Stimulated activated CD8-positive, alpha-beta memory T cell treated with anti-CD3 and anti-CD28 coated beads, Interleukin-15, amount 100 ng/mL, for 24 hours (primary cell): ENCODE data around the gene MRPL4.
"Not testable (repeated sequence)": the region's sequence is repeated elsewhere in the genome, so short reads cannot be mapped to it uniquely, and the experiment has no call there.

Source experiments
- DNase-seq: peaks from one replicate; pipeline ENCODE4 v3.0.0-alpha.2; 2020; ENCODE audit warnings: low read depth

Gene MRPL4

GRCh38 chr19:10262771-10263170, 10.8 kb downstream of the MRPL4 start:
- no peak for DNase-seq

- no peak for DNase-seq
Observed at GRCh38 chr19:10266706-10267105, 14.7 kb downstream of the MRPL4 start.

- DNase-seq, result no peak
Observed at GRCh38 chr19:10268071-10268470, 16.1 kb downstream of the MRPL4 start.

DNA sequence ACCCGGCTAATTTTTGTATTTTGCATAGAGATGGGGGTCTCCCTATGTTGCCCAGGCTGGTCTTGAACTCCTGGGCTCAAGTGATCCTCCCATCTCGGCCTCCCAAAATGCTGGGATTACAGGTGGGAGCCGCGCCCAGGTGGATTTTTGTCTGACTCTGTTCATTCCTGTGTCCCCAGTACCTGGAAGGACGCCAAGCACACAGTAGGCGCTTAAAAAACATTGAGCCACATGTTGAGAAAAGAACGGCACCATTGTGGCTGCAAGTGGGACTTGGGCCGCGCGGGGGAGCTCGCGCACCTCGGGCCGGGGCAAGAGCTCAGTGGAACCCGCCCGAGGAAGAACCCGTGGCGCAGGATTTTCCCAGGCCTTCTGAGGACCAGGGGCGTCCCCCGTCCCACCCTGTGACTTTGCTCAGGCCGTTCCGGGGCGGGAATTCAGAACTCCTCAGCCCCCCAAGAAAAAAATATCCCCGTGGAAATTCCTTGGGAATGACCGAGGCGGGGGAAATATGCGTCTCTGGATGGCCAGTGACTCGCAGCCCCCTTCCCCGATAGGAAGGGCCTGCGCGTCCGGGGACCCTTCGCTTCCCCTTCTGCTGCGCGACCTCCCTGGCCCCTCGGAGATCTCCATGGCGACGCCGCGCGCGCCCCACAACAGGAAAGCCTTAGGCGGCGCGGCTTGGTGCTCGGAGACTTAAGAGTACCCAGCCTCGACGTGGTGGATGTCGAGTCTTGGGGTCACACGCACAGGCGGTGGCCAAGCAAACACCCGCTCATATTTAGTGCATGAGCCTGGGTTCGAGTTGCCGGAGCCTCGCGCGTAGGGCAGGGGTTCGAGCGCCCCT, 17.5 kb downstream of the MRPL4 start:
- DNase-seq, result peak; percentile 77

- DNase-seq, result no peak
Observed at GRCh38 chr19:10270180-10270615, 18.2 kb downstream of the MRPL4 start.

- DNase-seq, result no peak
Observed at GRCh38 chr19:10270616-10271394, 18.8 kb downstream of the MRPL4 start, which contains the start of gene ICAM1. Gene ICAM1, plus strand, starts transcription at chr19:10271120. Its CDS starts 40 bp downstream, at chr19:10271160.

- no peak for DNase-seq
Observed at GRCh38 chr19:10271543-10272086, 19.6 kb downstream of the MRPL4 start.

GRCh38 chr19:10274589-10274988, 22.6 kb downstream of the MRPL4 start:
- DNase-seq, result no peak

DNA sequence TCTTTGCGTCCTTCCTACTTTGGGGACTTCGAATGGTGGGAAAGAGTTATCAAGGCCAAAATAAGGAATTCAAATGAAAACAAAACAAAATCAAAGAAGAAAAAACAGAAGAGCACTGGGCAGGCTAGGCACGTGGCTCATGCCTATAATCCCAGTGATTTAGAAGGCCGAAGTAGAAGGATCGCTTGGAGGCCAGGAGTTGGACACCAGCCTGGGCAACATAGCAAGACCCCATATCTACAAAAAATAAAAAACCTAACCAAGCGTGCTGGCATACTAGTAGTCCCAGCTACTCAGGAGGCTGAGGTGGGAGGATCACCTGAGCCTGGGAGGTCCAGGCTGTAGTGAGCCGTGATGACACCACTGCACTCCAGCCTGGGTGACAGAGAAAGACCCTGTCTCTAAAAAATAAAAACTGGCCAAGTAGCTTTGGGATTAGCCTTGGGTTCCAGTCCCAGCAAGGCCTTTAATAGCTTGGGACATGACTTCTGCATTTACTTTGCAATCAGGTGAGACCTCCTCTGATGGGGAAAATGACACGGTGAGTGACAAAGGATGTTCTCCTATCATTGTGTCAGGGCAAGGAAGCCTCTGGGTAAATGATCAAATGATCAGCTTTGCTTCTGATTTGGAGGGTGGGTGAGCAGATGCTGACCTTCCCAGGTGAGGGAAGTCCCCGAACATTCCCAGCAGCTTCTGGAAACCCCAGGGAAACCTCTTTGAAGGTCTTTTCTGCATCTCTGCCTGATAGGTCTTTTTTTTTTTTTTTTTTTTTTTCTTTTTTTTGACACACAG, 26.0 kb downstream of the MRPL4 start:
- no peak for DNase-seq

GRCh38 chr19:10278935-10279334, 26.9 kb downstream of the MRPL4 start:
- no peak for DNase-seq

DNA sequence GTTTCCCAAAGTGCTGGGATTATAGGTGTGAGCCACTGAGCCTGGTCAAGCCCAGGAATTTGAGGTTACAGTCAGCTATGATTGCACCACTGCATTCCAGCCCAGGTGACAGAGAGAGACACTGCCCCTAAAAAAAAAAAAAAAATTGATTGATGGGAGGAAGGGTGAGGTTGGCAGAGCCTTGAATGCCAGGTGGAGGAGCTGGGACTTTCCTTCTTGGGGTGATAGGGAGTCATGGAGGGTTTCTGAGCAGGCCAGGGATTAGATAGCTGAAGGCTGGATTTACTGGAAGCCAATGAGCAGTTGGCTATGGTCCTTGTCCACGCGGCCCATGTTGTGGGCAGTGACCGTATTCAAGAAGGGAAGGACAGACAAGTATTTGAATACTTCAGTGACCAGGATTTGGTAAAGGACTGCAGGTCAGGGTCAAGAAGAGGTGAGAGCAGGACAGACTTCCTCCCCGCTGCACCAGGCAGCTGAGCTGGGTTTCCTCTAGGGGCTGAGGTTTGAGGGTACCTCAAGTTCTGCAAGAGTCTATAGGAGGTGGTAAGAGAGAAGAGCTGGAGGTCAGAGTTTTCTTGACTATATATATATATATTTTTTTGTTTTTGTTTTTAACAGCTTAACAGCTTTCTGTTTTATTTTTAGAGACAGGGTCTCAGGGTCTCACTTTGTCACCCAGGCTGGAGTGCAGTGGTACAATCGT, 27.9 kb downstream of the MRPL4 start:
- no peak for DNase-seq

DNA sequence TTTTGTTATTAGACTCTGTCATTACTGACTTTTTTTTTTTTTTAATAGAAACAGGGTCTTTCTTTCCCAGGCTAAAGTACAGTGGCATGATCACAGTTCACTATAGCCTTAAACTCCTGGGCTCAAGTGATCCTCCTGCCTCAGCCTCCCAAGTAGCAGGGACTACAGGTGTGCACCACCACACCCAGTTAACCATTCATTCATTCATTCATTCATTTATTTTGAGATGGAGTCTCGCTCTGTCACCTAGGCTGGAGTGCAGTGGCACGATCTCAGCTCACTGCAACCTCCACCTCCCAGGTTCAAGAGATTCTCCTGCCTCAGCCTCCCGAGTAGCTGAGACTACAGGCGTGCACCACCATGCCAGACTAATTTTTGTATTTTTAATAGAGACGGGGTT, 30.0 kb downstream of the MRPL4 start:
- not testable (repeated sequence) for DNase-seq

DNA sequence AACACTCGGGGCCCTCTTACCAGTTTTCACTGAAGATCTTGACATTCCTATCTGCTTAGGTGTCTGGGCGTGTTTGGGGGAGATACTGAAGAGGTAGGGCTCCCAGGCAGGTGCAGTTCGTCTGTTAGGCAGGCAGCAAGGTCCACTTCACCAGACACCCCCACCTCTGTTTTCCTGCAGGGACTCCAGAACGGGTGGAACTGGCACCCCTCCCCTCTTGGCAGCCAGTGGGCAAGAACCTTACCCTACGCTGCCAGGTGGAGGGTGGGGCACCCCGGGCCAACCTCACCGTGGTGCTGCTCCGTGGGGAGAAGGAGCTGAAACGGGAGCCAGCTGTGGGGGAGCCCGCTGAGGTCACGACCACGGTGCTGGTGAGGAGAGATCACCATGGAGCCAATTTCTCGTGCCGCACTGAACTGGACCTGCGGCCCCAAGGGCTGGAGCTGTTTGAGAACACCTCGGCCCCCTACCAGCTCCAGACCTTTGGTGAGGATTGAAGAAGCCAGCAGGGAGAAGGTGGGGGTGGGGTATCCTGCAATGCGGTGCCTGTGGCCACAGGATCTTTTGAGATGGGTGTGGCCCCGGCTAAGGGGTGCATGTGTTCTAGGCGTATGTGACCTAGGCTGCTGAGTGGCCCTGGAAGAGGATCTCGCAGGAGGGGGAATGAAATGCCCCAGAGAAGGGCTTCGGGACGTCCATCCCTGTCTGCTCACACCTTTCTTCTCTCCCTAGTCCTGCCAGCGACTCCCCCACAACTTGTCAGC, 31.5 kb downstream of the MRPL4 start:
- no peak for DNase-seq

GRCh38 chr19:10284065-10284959, 32.3 kb downstream of the MRPL4 start:
- DNase-seq, result no peak

GRCh38 chr19:10284960-10285278, 32.9 kb downstream of the MRPL4 start:
- DNase-seq, result no peak

DNA sequence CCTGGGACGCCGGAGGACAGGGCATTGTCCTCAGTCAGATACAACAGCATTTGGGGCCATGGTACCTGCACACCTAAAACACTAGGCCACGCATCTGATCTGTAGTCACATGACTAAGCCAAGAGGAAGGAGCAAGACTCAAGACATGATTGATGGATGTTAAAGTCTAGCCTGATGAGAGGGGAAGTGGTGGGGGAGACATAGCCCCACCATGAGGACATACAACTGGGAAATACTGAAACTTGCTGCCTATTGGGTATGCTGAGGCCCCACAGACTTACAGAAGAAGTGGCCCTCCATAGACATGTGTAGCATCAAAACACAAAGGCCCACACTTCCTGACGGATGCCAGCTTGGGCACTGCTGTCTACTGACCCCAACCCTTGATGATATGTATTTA, 33.4 kb downstream of the MRPL4 start:
- DNase-seq, result no peak

DNA sequence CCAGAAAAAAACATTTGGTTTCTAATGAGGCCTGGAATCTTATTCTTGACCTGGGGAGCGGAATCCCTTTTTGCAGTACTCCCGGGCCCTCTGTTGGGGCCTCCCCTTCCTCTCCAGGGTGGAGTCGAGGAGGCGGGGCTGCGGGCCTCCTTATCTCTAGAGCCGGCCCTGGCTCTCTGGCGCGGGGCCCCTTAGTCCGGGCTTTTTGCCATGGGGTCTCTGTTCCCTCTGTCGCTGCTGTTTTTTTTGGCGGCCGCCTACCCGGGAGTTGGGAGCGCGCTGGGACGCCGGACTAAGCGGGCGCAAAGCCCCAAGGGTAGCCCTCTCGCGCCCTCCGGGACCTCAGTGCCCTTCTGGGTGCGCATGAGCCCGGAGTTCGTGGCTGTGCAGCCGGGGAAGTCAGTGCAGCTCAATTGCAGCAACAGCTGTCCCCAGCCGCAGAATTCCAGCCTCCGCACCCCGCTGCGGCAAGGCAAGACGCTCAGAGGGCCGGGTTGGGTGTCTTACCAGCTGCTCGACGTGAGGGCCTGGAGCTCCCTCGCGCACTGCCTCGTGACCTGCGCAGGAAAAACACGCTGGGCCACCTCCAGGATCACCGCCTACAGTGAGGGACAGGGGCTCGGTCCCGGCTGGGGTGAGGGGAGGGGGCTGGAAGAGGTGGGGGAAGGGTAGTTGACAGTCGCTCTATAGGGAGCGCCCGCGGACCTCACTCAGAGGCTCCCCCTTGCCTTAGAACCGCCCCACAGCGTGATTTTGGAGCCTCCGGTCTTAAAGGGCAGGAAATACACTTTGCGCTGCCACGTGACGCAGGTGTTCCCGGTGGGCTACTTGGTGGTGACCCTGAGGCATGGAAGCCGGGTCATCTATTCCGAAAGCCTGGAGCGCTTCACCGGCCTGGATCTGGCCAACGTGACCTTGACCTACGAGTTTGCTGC, 35.1 kb downstream of the MRPL4 start, which contains the start of gene ICAM4:
TSS of gene ICAM4 (plus strand) at position 153 of the 935 bp plus-strand sequence. CDS start at position 211, 58 bp downstream.
- no peak for DNase-seq

DNA sequence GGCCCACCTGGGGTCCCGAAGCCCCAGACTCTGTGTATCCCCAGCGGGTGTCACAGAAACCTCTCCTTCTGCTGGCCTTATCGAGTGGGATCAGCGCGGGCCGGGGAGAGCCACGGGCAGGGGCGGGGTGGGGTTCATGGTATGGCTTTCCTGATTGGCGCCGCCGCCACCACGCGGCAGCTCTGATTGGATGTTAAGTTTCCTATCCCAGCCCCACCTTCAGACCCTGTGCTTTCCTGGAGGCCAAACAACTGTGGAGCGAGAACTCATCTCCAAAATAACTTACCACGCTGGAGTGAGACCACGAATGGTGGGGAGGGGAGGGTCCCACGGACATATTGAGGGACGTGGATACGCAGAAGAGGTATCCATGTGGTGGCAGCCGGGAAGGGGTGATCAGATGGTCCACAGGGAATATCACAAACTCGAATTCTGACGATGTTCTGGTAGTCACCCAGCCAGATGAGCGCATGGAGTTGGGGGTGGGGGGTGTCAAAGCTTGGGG, 36.7 kb downstream of the MRPL4 start:
- no peak for DNase-seq
